GM21526 (cell line): ENCODE measurements around the gene DPAGT1.
A peak's percentile ranks its signal among the peaks of the same experiment; 100 is the strongest.

ENCODE experiments used
- ATAC-seq: cut with Tn5 transposase; IDR thresholded peaks from one replicate; pipeline ENCODE4 v1.9.1; 2021; ENCODE audit warnings: moderate library complexity; ENCODE audit not compliant: unreplicated experiment, low FRiP score

DPAGT1 gene

GRCh38 chr11:119095066-119095880 is 6.4 kb downstream of the DPAGT1 start:
- ATAC-seq: peak; percentile 72

- peak; percentile 25 for ATAC-seq
Observed at GRCh38 chr11:119094816-119095065, 6.9 kb downstream of the DPAGT1 start.

GRCh38 chr11:119093942-119094815 is 7.5 kb downstream of the DPAGT1 start:
- no peak for ATAC-seq

GRCh38 chr11:119092880-119093842 is 8.5 kb downstream of the DPAGT1 start:
- ATAC-seq: no peak

- ATAC-seq: no peak
Observed at GRCh38 chr11:119091966-119092879, 9.4 kb downstream of the DPAGT1 start.

- no peak for ATAC-seq
Observed at GRCh38 chr11:119091178-119091577, 10.5 kb downstream of the DPAGT1 start.

- ATAC-seq: no peak
Observed at GRCh38 chr11:119089319-119089718, 12.3 kb downstream of the DPAGT1 start.

GRCh38 chr11:119088406-119088805 is 13.2 kb downstream of the DPAGT1 start:
- no peak for ATAC-seq

- ATAC-seq: no peak
Observed at GRCh38 chr11:119087747-119088241, 13.9 kb downstream of the DPAGT1 start.

GRCh38 chr11:119087123-119087522 is 14.5 kb downstream of the DPAGT1 start:
- ATAC-seq: no peak

- ATAC-seq: peak; percentile 5
Observed at GRCh38 chr11:119085437-119085847, 16.2 kb downstream of the DPAGT1 start.

GRCh38 chr11:119084663-119085436 is 16.8 kb downstream of the DPAGT1 start, which contains the start of gene HMBS:
Gene HMBS (plus strand): TSS chr11:119084881. CDS start chr11:119085034, 153 bp downstream.
- ATAC-seq: peak; percentile 75

- ATAC-seq: no peak
Observed at GRCh38 chr11:119081682-119082260, 19.9 kb downstream of the DPAGT1 start.

GRCh38 chr11:119078675-119079420 is 22.8 kb downstream of the DPAGT1 start:
- no peak for ATAC-seq

- no peak for ATAC-seq
Observed at GRCh38 chr11:119077839-119078238, 23.8 kb downstream of the DPAGT1 start.

- peak; percentile 82 for ATAC-seq
Observed at GRCh38 chr11:119067371-119068222, 34.1 kb downstream of the DPAGT1 start, which contains the start of gene VPS11. Gene VPS11 (plus strand): TSS chr11:119067818. CDS start chr11:119067824, 6 bp downstream.
